Iris pigment epithelial cell (primary cell): ENCODE results near the gene MYL10.

ENCODE experiments used
- DNase-seq: peaks from one replicate; pipeline ENCODE4 v3.0.0-alpha.2; 2011; ENCODE audit warnings: low read depth

MYL10 gene

DNA sequence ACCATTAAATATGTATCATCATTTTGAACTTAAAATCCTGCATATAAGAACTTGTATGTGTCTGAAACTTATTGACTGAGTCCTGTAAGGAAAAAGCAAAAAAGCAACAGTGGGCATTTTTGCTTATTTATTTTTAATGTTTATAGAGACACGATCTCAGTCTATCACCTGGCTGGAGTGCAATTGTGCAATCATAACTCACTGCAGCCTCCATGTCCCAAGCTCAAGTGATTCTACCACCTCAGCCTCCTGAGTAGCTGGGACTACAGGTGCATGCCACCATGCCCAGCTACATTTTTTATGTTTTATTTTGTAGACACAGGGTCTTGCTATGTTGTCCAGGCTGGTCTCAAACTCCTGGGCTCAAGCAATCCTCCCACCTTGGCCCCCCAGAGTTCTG lies 32.2 kb downstream of the MYL10 start:
- no peak for DNase-seq

DNA sequence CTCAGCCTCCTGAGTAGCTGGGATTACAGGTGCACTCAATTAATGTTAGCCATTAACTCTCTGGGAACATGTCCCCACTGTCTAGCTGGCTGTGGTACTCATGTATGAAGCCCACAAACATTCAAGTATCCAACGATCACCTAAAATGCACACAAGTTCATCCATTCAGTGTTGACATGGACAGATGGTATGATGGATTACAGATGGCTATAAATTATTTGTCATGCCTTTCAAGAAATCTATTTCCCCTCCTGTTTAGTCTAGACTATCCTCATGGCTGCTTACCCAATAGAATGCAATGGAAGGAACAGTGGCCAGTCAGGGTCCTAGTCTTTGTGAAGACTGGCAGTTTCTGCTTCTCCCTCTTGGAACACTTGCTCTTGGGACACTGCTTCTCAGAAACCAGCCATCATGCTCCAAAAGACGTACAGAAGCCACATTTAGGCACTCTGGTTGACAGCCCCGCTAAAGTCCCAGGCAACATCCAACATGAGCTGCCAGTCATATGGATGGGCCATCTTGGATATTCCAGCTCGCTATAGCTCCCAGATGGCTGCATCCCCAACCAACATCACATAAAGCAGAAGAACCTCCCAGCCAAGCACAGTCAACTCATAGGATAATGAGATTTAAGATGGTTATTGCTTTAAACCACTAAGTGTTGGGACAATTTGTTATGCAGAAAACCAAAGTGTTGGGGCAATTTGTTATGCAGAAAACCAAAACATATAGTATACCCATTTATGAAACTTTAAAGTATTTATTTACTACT lies 33.1 kb downstream of the MYL10 start:
- DNase-seq, result no peak

- no peak for DNase-seq
These were observed 33.9 kb downstream of the MYL10 start for GRCh38 chr7:101595246-101595645.

GRCh38 chr7:101594790-101595189 lies 34.3 kb downstream of the MYL10 start:
- no peak for DNase-seq

DNA sequence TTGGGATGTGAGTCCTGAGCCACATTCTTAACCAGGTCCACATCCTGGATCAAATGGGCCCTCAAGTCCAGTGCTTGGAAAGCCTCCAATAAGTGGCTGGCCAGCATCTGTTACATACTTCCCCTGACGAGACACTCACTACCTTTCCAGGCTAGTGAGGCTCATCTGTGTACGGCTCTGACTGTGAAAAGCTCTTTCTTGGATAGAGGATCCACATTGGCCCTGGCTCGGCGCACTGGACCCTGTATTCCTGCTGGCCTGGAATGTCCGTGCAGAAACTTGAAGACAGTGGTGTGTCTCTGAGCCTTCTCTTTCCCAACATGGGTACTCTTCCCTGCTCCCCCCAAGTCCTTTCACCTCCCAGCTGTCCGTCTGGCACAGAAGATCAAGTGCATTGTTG lies 35.5 kb downstream of the MYL10 start:
- DNase-seq, result no peak

- DNase-seq, result no peak
These were observed 37.6 kb downstream of the MYL10 start for GRCh38 chr7:101591504-101591903.

GRCh38 chr7:101590663-101591435 lies 38.2 kb downstream of the MYL10 start:
- DNase-seq, result no peak

- no peak for DNase-seq
These were observed 39.0 kb downstream of the MYL10 start for GRCh38 chr7:101589976-101590662.

GRCh38 chr7:101589052-101589451 lies 40.0 kb downstream of the MYL10 start:
- DNase-seq, result no peak

- DNase-seq, result no peak
These were observed 40.8 kb downstream of the MYL10 start for GRCh38 chr7:101588131-101588935.

DNA sequence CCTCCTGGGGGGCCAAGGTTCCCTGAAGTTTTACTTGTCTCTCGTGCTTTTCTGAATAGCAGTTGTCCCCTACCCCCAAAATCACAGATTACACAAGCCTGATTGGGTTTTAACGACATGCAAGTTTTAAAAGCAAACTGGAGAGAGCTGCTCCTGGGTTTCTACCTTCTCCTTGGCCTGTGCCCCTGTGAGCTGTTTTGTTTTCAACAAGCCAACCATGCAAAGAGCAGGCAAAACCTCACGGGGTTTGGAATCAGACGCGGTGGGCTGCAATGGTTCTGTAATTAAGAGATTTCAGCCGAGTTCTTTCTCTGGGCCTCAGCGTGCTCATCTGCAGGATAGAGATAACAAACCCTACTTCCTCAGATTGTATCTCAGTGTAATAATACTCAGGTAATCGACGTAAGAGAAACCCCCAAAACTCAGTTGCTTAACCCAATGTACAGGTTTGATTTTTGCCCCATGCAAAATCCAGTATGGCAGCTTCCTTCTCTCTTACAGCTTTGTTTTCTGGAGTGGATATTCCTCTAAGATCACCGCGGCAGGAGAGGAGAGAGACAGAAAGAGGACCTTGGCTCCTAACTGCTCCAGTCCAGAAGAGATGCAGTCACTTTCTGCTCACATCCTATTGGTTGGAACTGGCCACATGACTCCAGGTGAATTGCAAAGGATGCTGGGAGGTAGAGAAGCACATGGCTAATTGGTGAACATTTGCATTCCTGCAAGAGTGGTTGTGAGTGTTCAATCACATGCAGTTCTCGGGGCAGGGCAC lies 42.0 kb downstream of the MYL10 start:
- DNase-seq, result no peak

- no peak for DNase-seq
These were observed 42.8 kb downstream of the MYL10 start for GRCh38 chr7:101586078-101586905.

GRCh38 chr7:101582971-101583370 lies 46.1 kb downstream of the MYL10 start:
- DNase-seq, result no peak

- no peak for DNase-seq
These were observed 47.2 kb downstream of the MYL10 start for GRCh38 chr7:101581891-101582290.

DNA sequence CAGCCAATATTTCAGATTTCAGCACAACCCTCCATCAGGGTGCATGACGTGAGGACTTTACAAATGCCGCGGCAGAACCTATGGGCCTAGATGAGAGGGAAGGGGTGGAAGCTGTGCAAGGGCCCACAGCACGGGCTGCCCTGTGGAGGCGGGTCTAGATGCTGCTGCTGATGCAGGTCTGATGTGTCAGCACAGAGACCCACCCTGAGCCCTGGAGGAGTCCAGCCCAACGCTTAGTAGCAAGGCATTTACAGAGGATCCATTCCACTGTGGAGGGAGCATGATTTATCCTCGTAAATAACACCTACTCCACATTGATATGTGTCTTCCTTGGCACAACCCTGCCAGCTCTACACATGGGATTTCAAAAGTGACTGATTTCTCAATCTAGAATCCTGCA lies 48.5 kb downstream of the MYL10 start:
- no peak for DNase-seq

- DNase-seq, result no peak
These were observed 50.5 kb downstream of the MYL10 start for GRCh38 chr7:101578552-101578951.

- DNase-seq, result no peak
These were observed 52.1 kb downstream of the MYL10 start for GRCh38 chr7:101576998-101577397.

- DNase-seq, result peak; percentile 18
These were observed 53.4 kb downstream of the MYL10 start for GRCh38 chr7:101575721-101576120.

- DNase-seq, result no peak
These were observed 53.9 kb downstream of the MYL10 start for GRCh38 chr7:101575168-101575567.

DNA sequence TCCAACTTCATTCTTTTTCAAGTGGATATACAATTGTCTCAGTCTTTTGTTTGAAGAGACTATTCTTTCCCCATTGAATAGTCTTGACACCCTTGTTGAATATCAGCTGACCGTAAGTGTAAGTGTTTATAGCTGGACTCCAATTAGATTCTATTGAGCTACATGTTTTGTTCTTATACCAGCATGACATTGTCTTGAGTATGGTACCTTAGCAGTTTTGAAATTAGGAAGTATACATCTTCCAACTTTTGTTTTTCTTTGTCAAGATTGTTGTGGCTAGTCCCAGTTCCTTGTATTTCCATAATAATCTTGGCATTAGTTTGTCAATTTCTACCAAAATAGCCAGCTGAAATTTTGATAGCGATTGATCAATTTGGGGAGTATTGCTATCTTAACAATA lies 56.9 kb downstream of the MYL10 start:
- DNase-seq, result no peak
